Choroid plexus epithelial cell (primary cell): Measurements from ENCODE around the gene TOP3B.

ENCODE experiments used
- DNase-seq: peaks from one replicate; pipeline ENCODE4 v3.0.0-alpha.2; 2010; ENCODE audit warnings: low read depth
- H3K4me3 ChIP-seq: 2 replicates; pipeline ENCODE4 v1.5.1; 2011; ENCODE audit warnings: low read depth, mild to moderate bottlenecking, control low read depth, low read length, moderate library complexity
- TF ChIP-seq, protein P1 (sequence below): conservative IDR thresholded peaks from 2 replicates; pipeline ENCODE4 v1.5.1; 2011; ENCODE audit warnings: low read depth, mild to moderate bottlenecking, control low read depth, inconsistent platforms, low read length, moderate library complexity

Gene TOP3B

DNA sequence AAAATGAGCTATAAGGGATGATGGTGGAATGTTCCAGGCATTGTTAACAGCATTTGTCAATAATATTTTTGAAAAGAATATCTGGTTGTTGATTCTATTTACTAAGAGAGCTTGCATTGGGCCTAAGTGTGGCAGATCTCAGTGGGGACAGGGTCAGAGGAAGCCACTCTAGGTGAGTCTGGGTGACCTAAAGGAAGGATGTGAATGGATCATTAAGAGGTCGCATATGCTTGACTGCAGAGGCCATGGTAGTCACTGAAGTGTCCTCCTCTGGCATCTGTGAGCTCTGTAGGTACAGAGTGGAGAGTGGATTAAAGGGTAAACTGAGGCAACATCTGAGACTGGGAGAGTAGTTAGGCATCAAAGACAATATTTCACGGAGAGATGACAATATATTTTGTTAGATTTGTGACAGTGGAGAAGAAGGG, 37.9 kb upstream of the TOP3B start:
- no peak overlapping the region for H3K4me3 ChIP-seq
- DNase-seq = no peak
- TF ChIP-seq, protein P1, sequence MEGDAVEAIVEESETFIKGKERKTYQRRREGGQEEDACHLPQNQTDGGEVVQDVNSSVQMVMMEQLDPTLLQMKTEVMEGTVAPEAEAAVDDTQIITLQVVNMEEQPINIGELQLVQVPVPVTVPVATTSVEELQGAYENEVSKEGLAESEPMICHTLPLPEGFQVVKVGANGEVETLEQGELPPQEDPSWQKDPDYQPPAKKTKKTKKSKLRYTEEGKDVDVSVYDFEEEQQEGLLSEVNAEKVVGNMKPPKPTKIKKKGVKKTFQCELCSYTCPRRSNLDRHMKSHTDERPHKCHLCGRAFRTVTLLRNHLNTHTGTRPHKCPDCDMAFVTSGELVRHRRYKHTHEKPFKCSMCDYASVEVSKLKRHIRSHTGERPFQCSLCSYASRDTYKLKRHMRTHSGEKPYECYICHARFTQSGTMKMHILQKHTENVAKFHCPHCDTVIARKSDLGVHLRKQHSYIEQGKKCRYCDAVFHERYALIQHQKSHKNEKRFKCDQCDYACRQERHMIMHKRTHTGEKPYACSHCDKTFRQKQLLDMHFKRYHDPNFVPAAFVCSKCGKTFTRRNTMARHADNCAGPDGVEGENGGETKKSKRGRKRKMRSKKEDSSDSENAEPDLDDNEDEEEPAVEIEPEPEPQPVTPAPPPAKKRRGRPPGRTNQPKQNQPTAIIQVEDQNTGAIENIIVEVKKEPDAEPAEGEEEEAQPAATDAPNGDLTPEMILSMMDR = no peak

- no peak overlapping the region for H3K4me3 ChIP-seq
- TF ChIP-seq, protein P1 = no peak
- DNase-seq = no peak
Measured at GRCh38 chr22:22019659-22020424, 37.3 kb upstream of the TOP3B start.

- DNase-seq = no peak
- H3K4me3 ChIP-seq = no peak overlapping the region
- TF ChIP-seq, protein P1 = no peak
Measured at GRCh38 chr22:22018825-22019658, 36.5 kb upstream of the TOP3B start.

DNA sequence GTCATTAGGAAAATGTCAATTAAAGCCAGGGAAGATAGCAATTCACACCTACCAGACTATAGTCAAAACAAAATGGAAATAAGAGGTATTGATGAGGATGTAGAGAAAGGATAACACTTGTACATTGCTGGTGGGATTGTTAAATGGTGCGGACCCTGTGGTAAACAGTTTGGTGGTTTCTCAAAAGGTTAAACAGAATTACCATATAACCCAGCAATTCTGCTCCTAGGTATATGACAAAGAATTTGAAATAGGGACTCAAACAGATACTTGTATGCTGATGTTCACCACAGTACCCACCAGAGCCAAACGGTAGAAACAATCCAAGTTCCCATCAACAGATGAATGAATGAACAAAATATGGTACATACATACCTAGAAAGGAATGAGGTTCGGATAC, 33.0 kb upstream of the TOP3B start:
- TF ChIP-seq, protein P1 = no peak
- DNase-seq = no peak
- H3K4me3 ChIP-seq = no peak overlapping the region

GRCh38 chr22:22014285-22014659, 31.7 kb upstream of the TOP3B start:
- TF ChIP-seq, protein P1 = no peak
- DNase-seq = no peak
- H3K4me3 ChIP-seq = no peak overlapping the region

- no peak for DNase-seq
- TF ChIP-seq, protein P1 = no peak
- no peak overlapping the region for H3K4me3 ChIP-seq
Measured at GRCh38 chr22:22013559-22014284, 31.1 kb upstream of the TOP3B start.
